GM12878 (cell line): ENCODE data around the gene ACSF3. TPM values are rescaled to one million over a fixed set of nuclear protein-coding genes. Genes with fewer than 3 reads are reported as not detected.

Experiments used
- ATAC-seq: fragments of 200-7000 bp; cut with Tn5 transposase; 3 replicates; pipeline ENCODE4 v1.9.1; 2020; ENCODE audit warnings: mild to moderate bottlenecking, moderate library complexity
- BruUV-seq: library from RNA; stranded (reverse); fragments of 400-500 nt; replicated peaks from 2 replicates; lab custom pipeline; 2021; lab: Mats Ljungman, UMichigan
- CTCF ChIA-PET: fragments of 300-600 bp; sonication (Branson Sonifier 250); formaldehyde crosslinking; extraction: SDS; loops from one replicate; lab custom pipeline; 2021; ENCODE audit warnings: inconsistent platforms; lab: Yijun Ruan, JAX
- POLR2A ChIA-PET: fragments of 350-600 bp; formaldehyde crosslinking; extraction: SDS; loops from one replicate; lab custom pipeline; 2021; ENCODE audit warnings: inconsistent platforms; lab: Charles Lee
- RAD21 ChIA-PET: fragments of 300-600 bp; sonication (Branson Sonifier 250); formaldehyde crosslinking; loops from one replicate; lab custom pipeline; 2023; ENCODE audit warnings: antibody characterized with exemption; ENCODE audit not compliant: unreplicated experiment; lab: Charles Lee
- SMC1A ChIA-PET: fragments of 300-600 bp; sonication (Branson Sonifier 250); formaldehyde crosslinking; loops from one replicate; lab custom pipeline; 2023; ENCODE audit not compliant: unreplicated experiment, uncharacterized antibody; lab: Charles Lee
- DNase-seq: peaks from one replicate; pipeline ENCODE4 v3.0.0-alpha.2; 2011; ENCODE audit warnings: low read depth, low spot score
- FAIRE-seq: peaks from 3 replicates; lab custom pipeline; 2011; peaks lifted over from hg19 to GRCh38; lab: Jason Lieb, UNC
- H2AFZ ChIP-seq: 2 replicates; pipeline ENCODE4 v1.6.0; 2011; ENCODE audit warnings: low read depth, low read length, control low read depth; ENCODE audit not compliant: control insufficient read depth
- H3K27ac ChIP-seq: 2 replicates; pipeline ENCODE4 v1.5.1; 2011; ENCODE audit warnings: control low read depth; ENCODE audit not compliant: control insufficient read depth, insufficient read depth
- H3K27me3 ChIP-seq, 2 experiments: replicated peaks in 1 of 2; 2 replicates each; pipeline versions ENCODE4 v1.6.0 to v1.6.1; 2011; ENCODE audit warnings: low read length in 1 of 2; ENCODE audit not compliant: control insufficient read depth in 2 of 2, insufficient read depth in 2 of 2
- H3K36me3 ChIP-seq, 2 experiments: 2 replicates each; pipeline ENCODE4 v1.5.1; 2011; ENCODE audit warnings: low read length in 1 of 2; ENCODE audit not compliant: control insufficient read depth in 2 of 2, insufficient read depth in 2 of 2
- H3K4me1 ChIP-seq: 2 replicates; pipeline ENCODE4 v1.6.1; 2011; ENCODE audit warnings: mild to moderate bottlenecking, low read length, moderate library complexity, mixed read lengths; ENCODE audit not compliant: control insufficient read depth, insufficient read depth
- H3K4me2 ChIP-seq: 2 replicates; pipeline ENCODE4 v1.6.0; 2011; ENCODE audit warnings: control low read depth; ENCODE audit not compliant: control insufficient read depth, insufficient read depth
- H3K4me3 ChIP-seq: fragments of 200-600 bp; sonication (generic); 2 replicates; pipeline ENCODE4 v1.5.1; 2016
- H3K79me2 ChIP-seq: 2 replicates; pipeline ENCODE4 v1.6.0; 2011; ENCODE audit warnings: low read length; ENCODE audit not compliant: control insufficient read depth, insufficient read depth
- H3K9ac ChIP-seq: 2 replicates; pipeline ENCODE4 v1.8.0; 2011; ENCODE audit warnings: low read length, control low read depth, mixed read lengths; ENCODE audit not compliant: control insufficient read depth, insufficient read depth
- H3K9me3 ChIP-seq: replicated peaks from 3 replicates; pipeline ENCODE4 v1.5.1; 2011; ENCODE audit warnings: mild to moderate bottlenecking, low read length; ENCODE audit not compliant: control insufficient read depth, insufficient read depth
- H4K20me1 ChIP-seq: 2 replicates; pipeline ENCODE4 v1.6.0; 2011; ENCODE audit not compliant: control insufficient read depth, insufficient read depth
- ATF7 ChIP-seq: fragments of 450-650 bp; IDR thresholded peaks from 2 replicates; pipeline ENCODE4 v1.6.1; 2016; ENCODE audit warnings: low read depth, mild to moderate bottlenecking
- BACH1 ChIP-seq: fragments of 450-650 bp; IDR thresholded peaks from 2 replicates; pipeline ENCODE4 v1.6.1; 2017; ENCODE audit warnings: mild to moderate bottlenecking, borderline replicate concordance
- FOXM1 ChIP-seq: IDR thresholded peaks from 2 replicates; pipeline ENCODE4 v1.6.1; 2012; ENCODE audit warnings: low read depth, mild to moderate bottlenecking, inconsistent platforms, low read length, moderate library complexity
- HDAC6 ChIP-seq: fragments of 200-600 bp; sonication (generic); IDR thresholded peaks from one replicate; pipeline ENCODE4 v1.8.0; 2017; ENCODE audit warnings: antibody characterized with exemption; ENCODE audit not compliant: unreplicated experiment
- HDGF ChIP-seq: fragments of 450-650 bp; IDR thresholded peaks from 2 replicates; pipeline ENCODE4 v1.6.1; 2016; ENCODE audit warnings: antibody characterized with exemption
- IKZF1 ChIP-seq: fragments of 450-650 bp; conservative IDR thresholded peaks from 2 replicates; pipeline ENCODE4 v1.6.1; 2017; ENCODE audit warnings: antibody characterized with exemption, mild to moderate bottlenecking
- KAT2A ChIP-seq: conservative IDR thresholded peaks from 2 replicates; pipeline ENCODE4 v1.6.1; 2011; ENCODE audit warnings: low read depth, low read length; ENCODE audit not compliant: control insufficient read depth
- MEF2A ChIP-seq: IDR thresholded peaks from 2 replicates; pipeline ENCODE4 v1.6.1; 2011; ENCODE audit warnings: low read depth, mild to moderate bottlenecking, low read length, moderate library complexity; ENCODE audit not compliant: insufficient read depth
- MYB ChIP-seq: fragments of 150-350 bp; IDR thresholded peaks from 2 replicates; pipeline ENCODE4 v1.6.1; 2014; ENCODE audit warnings: mild to moderate bottlenecking, low read depth, low read length, borderline replicate concordance
- NBN ChIP-seq: fragments of 450-650 bp; IDR thresholded peaks from 2 replicates; pipeline ENCODE4 v1.6.1; 2016
- NFXL1 ChIP-seq: fragments of 450-650 bp; IDR thresholded peaks from 2 replicates; pipeline ENCODE4 v1.6.1; 2017; ENCODE audit warnings: antibody characterized with exemption, mild to moderate bottlenecking, borderline replicate concordance
- NR2F1 ChIP-seq: fragments of 450-650 bp; conservative IDR thresholded peaks from 2 replicates; pipeline ENCODE4 v1.6.1; 2017; ENCODE audit warnings: mild to moderate bottlenecking
- RAD21 ChIP-seq: IDR thresholded peaks from 2 replicates; pipeline ENCODE4 v1.6.1; 2011; ENCODE audit warnings: mild to moderate bottlenecking, low read depth, low read length, moderate library complexity; ENCODE audit not compliant: insufficient read depth
- RCOR1 ChIP-seq: conservative IDR thresholded peaks from 2 replicates; pipeline ENCODE4 v1.6.1; 2012; ENCODE audit warnings: low read depth, low read length, improper control_type of control experiment
- SMAD1 ChIP-seq: fragments of 450-650 bp; IDR thresholded peaks from 2 replicates; pipeline ENCODE4 v1.6.1; 2018; ENCODE audit warnings: mild to moderate bottlenecking, low read depth; ENCODE audit not compliant: partially characterized antibody
- SMAD5 ChIP-seq: IDR thresholded peaks from 2 replicates; pipeline ENCODE4 v1.6.1; 2016; ENCODE audit warnings: antibody characterized with exemption, low read depth
- ZNF384 ChIP-seq: IDR thresholded peaks from 2 replicates; pipeline ENCODE4 v1.6.1; 2012; ENCODE audit warnings: low read depth, mild to moderate bottlenecking, low read length, improper control_type of control experiment, borderline replicate concordance
- WGBS: methylation state at CpG from one replicate; pipeline ENCODE4 v1.1.6; 2016; ENCODE audit warnings: low lambda C conversion rate; ENCODE audit not compliant: insufficient replicate concordance, insufficient coverage; ENCODE audit errors: missing lambda C conversion rate; 5-methylcytosine and 5-hydroxymethylcytosine counted together
- in situ Hi-C: fragments of 300-500 bp; cut with MboI; formaldehyde crosslinking; loops from 9 replicates; pipeline ENCODE4 v1.14.3; 2018; ENCODE audit warnings: mixed read lengths
- intact Hi-C: fragments of 100-400 bp; cut with micrococcal nuclease; formaldehyde crosslinking; loops from one replicate; pipeline ENCODE4 v1.14.2; 2022; ENCODE audit not compliant: unreplicated experiment
- polyA plus RNA-seq, 11 experiments: library from polyadenylated mRNA; depleted of rRNA in 4 of 11; unstranded in 6 of 11; stranded (reverse) in 5 of 11; fragments of >200 nt; fragmentation: Nextera tagmentation in 4 of 11; fragmentation: Illumina TruSeq in 1 of 11; extraction: Ambion mirVana in 4 of 11; extraction: Trizol in 1 of 11; gene quantifications; 1 replicate in 1 of 11; 2 replicates in 10 of 11; pipeline versions ENCODE4 v1.2.1 to v1.2.3, GENCODE V29; 2011 to 2016; ENCODE audit warnings: inconsistent platforms in 2 of 11, missing spikeins in 2 of 11, low read depth in 1 of 11
- total RNA-seq, 4 experiments: library from RNA; depleted of rRNA in 3 of 4; stranded (reverse); fragments of >200 nt in 3 of 4; fragmentation: Illumina TruSeq in 1 of 4; extraction: Trizol in 1 of 4; gene quantifications; 2 replicates each; pipeline versions ENCODE4 v1.2.1 to v1.2.3, GENCODE V29; 2013 to 2021
- TF ChIP-seq, protein P1 (sequence below): fragments of 450-650 bp; IDR thresholded peaks from 2 replicates; pipeline ENCODE4 v1.6.1; 2017; ENCODE audit warnings: mild to moderate bottlenecking, moderate library complexity
- TF ChIP-seq, protein P2 (sequence below): IDR thresholded peaks from 2 replicates; pipeline ENCODE4 v1.6.1; 2011; ENCODE audit warnings: borderline replicate concordance, low read depth, mild to moderate bottlenecking, moderate library complexity, low read length; ENCODE audit not compliant: insufficient read depth, poor library complexity, severe bottlenecking

Gene ACSF3
- total and polyA plus RNA-seq, 10 of the 15 experiments (the other 5 are each of a cell fraction or from before 2014, with no cell fraction given) = 1.0 to 44.4 (median 25.8) TPM

DNA sequence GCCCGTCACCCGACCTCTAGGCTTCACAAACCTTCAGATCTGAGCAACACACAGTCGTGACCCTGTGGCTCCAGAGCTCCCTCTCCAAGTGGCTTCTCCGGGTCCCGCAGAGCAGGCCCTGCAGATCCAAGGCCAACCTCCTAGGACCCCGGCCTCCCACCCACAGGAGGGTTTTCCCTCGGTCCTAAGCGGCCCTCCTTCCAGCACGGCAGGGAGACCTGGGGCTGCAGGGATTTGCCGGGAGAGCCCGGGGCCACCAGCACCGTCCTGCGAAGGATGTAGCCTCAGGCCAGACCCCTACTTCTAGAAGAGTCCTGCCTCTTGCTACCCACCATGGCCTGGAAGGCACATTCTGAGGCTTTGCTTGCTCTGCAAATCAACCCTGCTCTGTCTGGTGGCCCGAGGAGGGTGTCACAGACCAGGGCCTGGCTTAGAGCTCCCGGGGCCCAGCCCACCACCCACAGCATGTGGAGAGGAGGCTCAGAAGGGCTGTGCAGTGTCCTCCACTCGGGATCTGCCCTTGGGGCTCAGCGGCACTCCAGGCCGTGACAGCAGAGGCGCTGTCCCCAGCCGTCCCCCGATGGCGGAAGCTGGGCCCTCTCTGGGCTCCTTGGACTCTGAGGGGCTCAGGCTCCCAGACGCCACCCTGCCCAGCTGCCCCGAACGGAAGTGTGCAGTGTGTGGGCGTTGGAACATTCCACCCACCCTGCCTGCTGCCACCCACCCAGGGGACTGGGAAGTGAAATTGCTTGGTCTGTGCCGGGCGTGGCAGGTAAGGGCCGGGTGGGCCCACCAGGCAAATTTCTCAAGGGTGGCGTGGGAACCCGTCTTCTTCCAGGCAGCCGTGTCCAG is 28.8 kb upstream of the ACSF3 start:
- Histone ChIP-seq H3K27ac (no peak overlapping the region), H3K4me1 (peaks cover 47% of the 10 kb centered on the region), H3K4me3 (no peak overlapping the region), H2AFZ (no peak overlapping the region), H4K20me1 (no peaks in the 10 kb centered on the region), H3K9me3 (no peaks in the 10 kb centered on the region; the same call in 2 of the 3 replicates), H3K27me3 (no peaks in the 10 kb centered on the region), H3K36me3 (no peaks in the 10 kb centered on the region), H3K9ac (no peak overlapping the region), H3K4me2 (peak overlapping the region; percentile 41), H3K79me2 (no peaks in the 10 kb centered on the region)
- ChIA-PET SMC1A (interaction anchor here (1.1 kb wide), 1 partner anchor 86 kb away, joined by 4 read pairs; no protein-coding TSS in a partner anchor), POLR2A (interaction anchor here (0.7 to 1.0 kb wide), 3 partner anchors 8 to 279 kb away, joined by 3 read pairs; no protein-coding TSS in a partner anchor), RAD21 (no interaction called here), CTCF (interaction anchor here (1.8 kb wide), 1 partner anchor 28 kb away, joined by 5 read pairs; no protein-coding TSS in a partner anchor)
- intact Hi-C loops (no loop called here), in situ Hi-C loops (no loop called here)
- no TSS peak for BruUV-seq
- DNase-seq (no peak), ATAC-seq (peak; percentile 28), FAIRE-seq (no peak)
- 42% methylated on average over 31 of the region's 32 CpGs for WGBS
- peak; percentile 57 for TF ChIP-seq IKZF1
- TF ChIP-seq, protein P1, sequence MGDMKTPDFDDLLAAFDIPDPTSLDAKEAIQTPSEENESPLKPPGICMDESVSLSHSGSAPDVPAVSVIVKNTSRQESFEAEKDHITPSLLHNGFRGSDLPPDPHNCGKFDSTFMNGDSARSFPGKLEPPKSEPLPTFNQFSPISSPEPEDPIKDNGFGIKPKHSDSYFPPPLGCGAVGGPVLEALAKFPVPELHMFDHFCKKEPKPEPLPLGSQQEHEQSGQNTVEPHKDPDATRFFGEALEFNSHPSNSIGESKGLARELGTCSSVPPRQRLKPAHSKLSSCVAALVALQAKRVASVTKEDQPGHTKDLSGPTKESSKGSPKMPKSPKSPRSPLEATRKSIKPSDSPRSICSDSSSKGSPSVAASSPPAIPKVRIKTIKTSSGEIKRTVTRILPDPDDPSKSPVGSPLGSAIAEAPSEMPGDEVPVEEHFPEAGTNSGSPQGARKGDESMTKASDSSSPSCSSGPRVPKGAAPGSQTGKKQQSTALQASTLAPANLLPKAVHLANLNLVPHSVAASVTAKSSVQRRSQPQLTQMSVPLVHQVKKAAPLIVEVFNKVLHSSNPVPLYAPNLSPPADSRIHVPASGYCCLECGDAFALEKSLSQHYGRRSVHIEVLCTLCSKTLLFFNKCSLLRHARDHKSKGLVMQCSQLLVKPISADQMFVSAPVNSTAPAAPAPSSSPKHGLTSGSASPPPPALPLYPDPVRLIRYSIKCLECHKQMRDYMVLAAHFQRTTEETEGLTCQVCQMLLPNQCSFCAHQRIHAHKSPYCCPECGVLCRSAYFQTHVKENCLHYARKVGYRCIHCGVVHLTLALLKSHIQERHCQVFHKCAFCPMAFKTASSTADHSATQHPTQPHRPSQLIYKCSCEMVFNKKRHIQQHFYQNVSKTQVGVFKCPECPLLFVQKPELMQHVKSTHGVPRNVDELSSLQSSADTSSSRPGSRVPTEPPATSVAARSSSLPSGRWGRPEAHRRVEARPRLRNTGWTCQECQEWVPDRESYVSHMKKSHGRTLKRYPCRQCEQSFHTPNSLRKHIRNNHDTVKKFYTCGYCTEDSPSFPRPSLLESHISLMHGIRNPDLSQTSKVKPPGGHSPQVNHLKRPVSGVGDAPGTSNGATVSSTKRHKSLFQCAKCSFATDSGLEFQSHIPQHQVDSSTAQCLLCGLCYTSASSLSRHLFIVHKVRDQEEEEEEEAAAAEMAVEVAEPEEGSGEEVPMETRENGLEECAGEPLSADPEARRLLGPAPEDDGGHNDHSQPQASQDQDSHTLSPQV = no peak
- TF ChIP-seq MEF2A = no peak
- TF ChIP-seq NR2F1 = no peak
- TF ChIP-seq RCOR1 = no peak
- no peak for TF ChIP-seq SMAD5
- TF ChIP-seq, protein P2, sequence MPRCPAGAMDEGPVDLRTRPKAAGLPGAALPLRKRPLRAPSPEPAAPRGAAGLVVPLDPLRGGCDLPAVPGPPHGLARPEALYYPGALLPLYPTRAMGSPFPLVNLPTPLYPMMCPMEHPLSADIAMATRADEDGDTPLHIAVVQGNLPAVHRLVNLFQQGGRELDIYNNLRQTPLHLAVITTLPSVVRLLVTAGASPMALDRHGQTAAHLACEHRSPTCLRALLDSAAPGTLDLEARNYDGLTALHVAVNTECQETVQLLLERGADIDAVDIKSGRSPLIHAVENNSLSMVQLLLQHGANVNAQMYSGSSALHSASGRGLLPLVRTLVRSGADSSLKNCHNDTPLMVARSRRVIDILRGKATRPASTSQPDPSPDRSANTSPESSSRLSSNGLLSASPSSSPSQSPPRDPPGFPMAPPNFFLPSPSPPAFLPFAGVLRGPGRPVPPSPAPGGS = no peak
- no peak for TF ChIP-seq NBN
- TF ChIP-seq ATF7 = no peak
- no peak for TF ChIP-seq HDAC6
- no peak for TF ChIP-seq ZNF384
- TF ChIP-seq MYB = no peak
- TF ChIP-seq NFXL1 = no peak
- TF ChIP-seq BACH1 = no peak
- TF ChIP-seq HDGF = no peak
- no peak for TF ChIP-seq RAD21
- TF ChIP-seq SMAD1 = no peak
- TF ChIP-seq FOXM1 = no peak
- no peak for TF ChIP-seq KAT2A
